CD4-positive, alpha-beta T cell treated with Interleukin-17A for 1 hour (primary cell): ENCODE results near the gene CBARP.

Source experiments
- DNase-seq: peaks from one replicate; pipeline ENCODE4 v3.0.0-alpha.2; 2020

Gene CBARP

GRCh38 chr19:1262623-1263123, 24.9 kb upstream of the CBARP start:
- no peak for DNase-seq

GRCh38 chr19:1261798-1262622, 24.2 kb upstream of the CBARP start:
- DNase-seq: peak; percentile 71

GRCh38 chr19:1261538-1261797, 23.7 kb upstream of the CBARP start:
- DNase-seq: peak; percentile 69

- DNase-seq: peak; percentile 98
Observed at GRCh38 chr19:1260749-1261537, 23.1 kb upstream of the CBARP start.

GRCh38 chr19:1259876-1260748, 22.3 kb upstream of the CBARP start:
- peak; percentile 75 for DNase-seq

- DNase-seq: peak; percentile 86
Observed at GRCh38 chr19:1259206-1259875, 21.5 kb upstream of the CBARP start.

GRCh38 chr19:1258707-1259205, 21.0 kb upstream of the CBARP start:
- DNase-seq: no peak

- DNase-seq: no peak
Observed at GRCh38 chr19:1258163-1258492, 20.3 kb upstream of the CBARP start.

- no peak for DNase-seq
Observed at GRCh38 chr19:1257475-1258162, 19.8 kb upstream of the CBARP start.

- DNase-seq: no peak
Observed at GRCh38 chr19:1256646-1257474, 19.1 kb upstream of the CBARP start.

- DNase-seq: no peak
Observed at GRCh38 chr19:1255186-1256161, 17.7 kb upstream of the CBARP start.

- DNase-seq: no peak
Observed at GRCh38 chr19:1254530-1255185, 16.9 kb upstream of the CBARP start.

- DNase-seq: no peak
Observed at GRCh38 chr19:1254081-1254527, 16.3 kb upstream of the CBARP start.

GRCh38 chr19:1253514-1254080, 15.8 kb upstream of the CBARP start:
- no peak for DNase-seq

GRCh38 chr19:1252821-1253513, 15.2 kb upstream of the CBARP start:
- peak; percentile 85 for DNase-seq

- peak; percentile 86 for DNase-seq
Observed at GRCh38 chr19:1252221-1252820, 14.5 kb upstream of the CBARP start.
